Immature natural killer cell (primary cell): ENCODE results near the gene TMC5. TPM values are rescaled to one million over a fixed set of nuclear protein-coding genes. Genes with fewer than 3 reads are reported as not detected.

ENCODE experiments used
- DNase-seq, 3 donors: peaks; one replicate each; pipeline ENCODE4 v3.0.0; 2022; ENCODE audit warnings: mixed read lengths in 1 of 3
- H3K27ac Mint-ChIP-seq, 6 donors: one replicate each; pipeline ENCODE4 v1.8.0; 2020; ENCODE audit warnings: mixed read lengths in 6 of 6, mild to moderate bottlenecking in 5 of 6, inconsistent platforms in 4 of 6, moderate library complexity in 3 of 6
- H3K27me3 Mint-ChIP-seq, 3 donors: one replicate each; pipeline ENCODE4 v1.8.0; 2020 to 2021; ENCODE audit warnings: low read depth in 3 of 3, mild to moderate bottlenecking in 3 of 3, mixed read lengths in 3 of 3, moderate library complexity in 3 of 3, inconsistent platforms in 1 of 3
- H3K36me3 Mint-ChIP-seq, 3 donors: one replicate each; pipeline ENCODE4 v1.8.0; 2020; ENCODE audit warnings: mixed read lengths in 3 of 3, inconsistent platforms in 2 of 3, mild to moderate bottlenecking in 2 of 3
- H3K4me1 Mint-ChIP-seq, 2 donors: one replicate each; pipeline ENCODE4 v1.8.0; 2020; ENCODE audit warnings: inconsistent platforms in 2 of 2, mild to moderate bottlenecking in 2 of 2, mixed read lengths in 2 of 2, moderate library complexity in 1 of 2
- H3K4me3 Mint-ChIP-seq, 5 donors: one replicate each; pipeline ENCODE4 v1.8.0; 2020; ENCODE audit warnings: mild to moderate bottlenecking in 5 of 5, mixed read lengths in 5 of 5, inconsistent platforms in 3 of 5, moderate library complexity in 3 of 5
- H3K9me3 Mint-ChIP-seq, 6 donors: one replicate each; pipeline ENCODE4 v1.8.0; 2020; ENCODE audit warnings: mild to moderate bottlenecking in 6 of 6, mixed read lengths in 6 of 6, inconsistent platforms in 4 of 6, moderate library complexity in 3 of 6
- polyA plus RNA-seq, 3 donors: library from polyadenylated mRNA; unstranded; fragments of 300-500 nt; fragmentation: Illumina TruSeq; gene quantifications; one replicate each; pipeline ENCODE4 v1.2.3, GENCODE V29; 2021

The TMC5 gene
- polyA plus RNA-seq, 3 donors from 2014 or later: not detected

GRCh38 chr16:19418200-19418599, 517 bp downstream of the TMC5 start:
- H3K4me1 Mint-ChIP-seq: no peaks in the 10 kb centered on the region
- H3K27me3 Mint-ChIP-seq: peaks cover 3 to 5% (median 3%) of the 10 kb centered on the region in 3 donors
- H3K27ac Mint-ChIP-seq: no peak overlapping the region
- no peak for DNase-seq
- no peaks in the 10 kb centered on the region for H3K36me3 Mint-ChIP-seq
- H3K9me3 Mint-ChIP-seq: peaks cover 0 to 2% (median 0%) of the 10 kb centered on the region in 6 donors
- H3K4me3 Mint-ChIP-seq: no peak overlapping the region

GRCh38 chr16:19419698-19420075, 2.0 kb downstream of the TMC5 start:
- no peak for DNase-seq
- Mint-ChIP-seq H3K27me3 (peaks cover 0 to 3% (median 2%) of the 10 kb centered on the region in 3 donors), H3K9me3 (peaks cover 0 to 2% (median 0%) of the 10 kb centered on the region in 6 donors), H3K36me3 (no peaks in the 10 kb centered on the region), H3K4me1 (no peaks in the 10 kb centered on the region), H3K4me3 (no peak overlapping the region), H3K27ac (no peak overlapping the region)

GRCh38 chr16:19424478-19424877, 6.8 kb downstream of the TMC5 start:
- Mint-ChIP-seq H3K27me3 (peaks cover 0 to 3% (median 3%) of the 10 kb centered on the region in 3 donors), H3K9me3 (no peaks in the 10 kb centered on the region), H3K4me3 (no peak overlapping the region), H3K27ac (no peak overlapping the region), H3K4me1 (no peaks in the 10 kb centered on the region), H3K36me3 (no peaks in the 10 kb centered on the region)
- DNase-seq: no peak

GRCh38 chr16:19430345-19430744, 12.7 kb downstream of the TMC5 start:
- H3K4me1 Mint-ChIP-seq: no peaks in the 10 kb centered on the region
- H3K4me3 Mint-ChIP-seq: no peak overlapping the region
- H3K36me3 Mint-ChIP-seq: no peaks in the 10 kb centered on the region

DNA sequence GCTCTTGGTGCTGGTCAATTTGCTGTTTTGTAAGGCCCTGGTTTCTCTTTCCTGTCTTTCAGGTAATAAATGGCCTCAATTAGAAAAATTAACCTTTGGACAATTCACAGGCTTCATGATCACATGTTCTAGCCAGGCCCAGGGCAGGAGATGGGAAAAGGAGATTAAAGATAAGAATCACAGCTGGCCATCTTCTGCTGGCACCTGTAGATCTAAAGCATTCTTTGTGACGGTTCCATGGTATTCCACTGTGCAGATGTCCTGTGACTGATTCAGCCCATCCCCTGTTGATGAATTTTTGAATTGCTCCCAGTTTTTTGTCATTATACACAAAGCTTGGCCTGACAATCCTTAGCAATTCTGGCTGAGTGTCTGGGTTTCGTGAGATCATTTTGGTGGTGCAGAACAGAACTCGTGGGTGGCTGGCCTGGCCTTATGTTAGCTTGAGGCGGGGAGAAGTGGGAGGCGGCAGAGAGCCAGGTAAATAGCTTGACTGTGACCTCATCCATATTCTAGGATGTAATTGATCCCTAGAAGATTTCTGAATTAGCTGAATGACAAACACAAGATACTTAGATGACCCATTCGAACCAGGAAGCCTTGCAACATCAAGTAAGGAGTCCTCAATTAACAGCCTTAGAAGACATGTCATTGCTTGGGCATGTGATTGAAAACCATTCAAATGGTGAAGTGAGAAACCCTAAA, 14.1 kb downstream of the TMC5 start:
- no peak for DNase-seq
- Mint-ChIP-seq H3K9me3 (no peaks in the 10 kb centered on the region), H3K27ac (no peak overlapping the region), H3K27me3 (peaks cover 0 to 4% (median 3%) of the 10 kb centered on the region in 3 donors), H3K4me3 (no peak overlapping the region), H3K36me3 (no peaks in the 10 kb centered on the region), H3K4me1 (no peaks in the 10 kb centered on the region)

More at GRCh38 chr16:19430345-19430744, 12.7 kb downstream of the TMC5 start:
- Mint-ChIP-seq H3K9me3 (no peaks in the 10 kb centered on the region), H3K27ac (no peak overlapping the region), H3K27me3 (peaks cover 0 to 4% (median 3%) of the 10 kb centered on the region in 3 donors)
- DNase-seq: no peak

GRCh38 chr16:19432429-19432828, 14.7 kb downstream of the TMC5 start:
- no peak for DNase-seq

DNA sequence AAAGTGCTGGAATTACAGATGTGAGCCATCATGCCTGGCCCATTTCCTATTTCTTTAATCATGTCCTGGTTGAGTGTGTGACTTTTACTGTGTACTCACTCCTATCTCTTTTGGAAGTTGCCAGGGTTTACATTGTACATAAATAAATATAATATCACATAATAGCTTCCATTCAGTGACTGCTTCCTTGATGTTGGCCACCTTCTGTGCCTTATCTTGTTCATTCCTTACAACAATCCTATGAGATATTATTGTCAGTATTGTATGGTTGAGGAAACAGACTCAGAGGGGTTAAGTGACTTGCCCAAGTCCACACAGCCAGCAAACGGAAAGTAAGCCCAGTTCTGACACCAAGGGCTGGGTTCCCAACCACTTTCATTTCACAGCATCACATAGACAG, 16.9 kb downstream of the TMC5 start:
- H3K9me3 Mint-ChIP-seq: no peaks in the 10 kb centered on the region
- peaks cover 0 to 9% (median 0%) of the 10 kb centered on the region in 3 donors for H3K27me3 Mint-ChIP-seq
- H3K27ac Mint-ChIP-seq: no peak overlapping the region
- H3K36me3 Mint-ChIP-seq: no peaks in the 10 kb centered on the region
- DNase-seq: no peak
- no peak overlapping the region for H3K4me3 Mint-ChIP-seq
- H3K4me1 Mint-ChIP-seq: no peaks in the 10 kb centered on the region

More at GRCh38 chr16:19432429-19432828, 14.7 kb downstream of the TMC5 start:
- H3K9me3 Mint-ChIP-seq: no peaks in the 10 kb centered on the region
- H3K4me1 Mint-ChIP-seq: no peaks in the 10 kb centered on the region
- peaks cover 0 to 7% (median 3%) of the 10 kb centered on the region in 3 donors for H3K27me3 Mint-ChIP-seq
- H3K4me3 Mint-ChIP-seq: no peak overlapping the region
- no peak overlapping the region for H3K27ac Mint-ChIP-seq
- H3K36me3 Mint-ChIP-seq: no peaks in the 10 kb centered on the region

GRCh38 chr16:19436540-19436939, 18.9 kb downstream of the TMC5 start:
- H3K27me3 Mint-ChIP-seq: peaks cover 0 to 7% (median 0%) of the 10 kb centered on the region in 3 donors
- H3K4me3 Mint-ChIP-seq: no peak overlapping the region
- no peak overlapping the region for H3K27ac Mint-ChIP-seq
- no peaks in the 10 kb centered on the region for H3K4me1 Mint-ChIP-seq
- DNase-seq: no peak
- H3K9me3 Mint-ChIP-seq: peaks cover 0 to 2% (median 0%) of the 10 kb centered on the region in 6 donors
- no peaks in the 10 kb centered on the region for H3K36me3 Mint-ChIP-seq

DNA sequence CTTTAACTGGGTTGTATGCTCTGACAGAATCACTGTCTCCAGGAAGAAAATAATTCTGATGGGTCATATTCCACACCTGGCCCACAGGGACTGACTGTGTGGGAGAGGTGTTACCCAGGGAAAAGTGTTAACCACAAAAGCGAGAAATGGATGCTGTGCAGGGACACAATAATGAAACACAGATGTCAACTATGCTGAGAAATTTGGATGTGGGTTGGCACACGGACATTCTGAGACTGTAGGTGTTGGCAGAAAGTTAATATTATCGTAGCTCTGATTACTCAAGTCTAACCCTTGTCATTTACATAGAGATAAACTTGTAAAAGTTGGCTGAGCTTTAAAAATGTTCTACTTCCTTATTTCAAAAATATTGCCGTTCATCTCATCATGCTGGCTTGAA, 19.6 kb downstream of the TMC5 start:
- Mint-ChIP-seq H3K4me1 (no peaks in the 10 kb centered on the region), H3K27me3 (peaks cover 0 to 7% (median 0%) of the 10 kb centered on the region in 3 donors), H3K36me3 (no peaks in the 10 kb centered on the region), H3K4me3 (no peak overlapping the region), H3K27ac (no peak overlapping the region), H3K9me3 (peaks cover 0 to 2% (median 0%) of the 10 kb centered on the region in 6 donors)
- no peak for DNase-seq

DNA sequence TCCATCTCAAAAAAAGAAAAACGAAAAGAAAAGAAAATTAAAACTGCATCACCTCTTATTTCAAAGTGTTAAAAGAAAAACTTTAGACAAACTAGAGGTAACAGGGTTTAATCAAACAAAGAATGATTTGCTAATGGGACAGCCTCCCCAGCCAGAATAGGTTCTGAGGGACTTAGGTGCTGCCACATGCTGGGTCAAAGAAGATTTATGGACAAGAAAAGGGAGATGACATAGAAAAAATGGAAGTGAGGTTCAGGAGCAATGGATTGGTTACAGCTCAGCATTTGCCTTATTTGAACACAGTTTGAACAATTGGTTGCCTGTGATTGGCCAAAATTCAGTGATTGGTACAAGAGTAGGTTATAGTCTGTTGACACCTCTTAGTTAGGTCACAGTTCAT, 21.1 kb downstream of the TMC5 start:
- peaks cover 0 to 7% (median 2%) of the 10 kb centered on the region in 3 donors for H3K27me3 Mint-ChIP-seq
- H3K36me3 Mint-ChIP-seq: no peaks in the 10 kb centered on the region
- no peaks in the 10 kb centered on the region for H3K4me1 Mint-ChIP-seq
- no peak overlapping the region for H3K4me3 Mint-ChIP-seq
- peaks cover 0 to 2% (median 0%) of the 10 kb centered on the region in 6 donors for H3K9me3 Mint-ChIP-seq
- H3K27ac Mint-ChIP-seq: no peak overlapping the region
- no peak for DNase-seq

DNA sequence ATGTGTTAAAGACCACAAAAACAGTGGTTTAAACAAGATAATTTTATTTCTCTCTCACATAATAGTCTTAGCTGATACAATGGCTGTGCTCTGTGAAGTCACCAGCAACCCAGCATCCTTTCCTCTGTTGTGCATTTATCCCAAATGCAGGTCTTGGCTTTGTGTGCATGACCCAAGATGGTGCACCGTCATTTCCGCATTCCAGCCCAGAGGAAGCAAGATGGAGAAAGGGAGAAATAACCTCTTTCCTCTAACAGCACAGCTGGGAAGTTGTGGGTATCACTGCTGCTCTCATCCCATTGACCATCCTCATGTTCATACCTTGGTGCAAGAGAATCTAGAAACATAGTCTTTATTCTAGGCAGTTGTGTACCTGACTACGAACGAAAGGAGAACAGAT, 21.8 kb downstream of the TMC5 start:
- Mint-ChIP-seq H3K27me3 (peaks cover 2 to 7% (median 2%) of the 10 kb centered on the region in 3 donors), H3K36me3 (no peaks in the 10 kb centered on the region), H3K4me1 (no peaks in the 10 kb centered on the region), H3K9me3 (peaks cover 0 to 2% (median 0%) of the 10 kb centered on the region in 6 donors), H3K27ac (no peak overlapping the region), H3K4me3 (no peak overlapping the region)
- no peak for DNase-seq

- no peaks in the 10 kb centered on the region for H3K4me1 Mint-ChIP-seq
- H3K9me3 Mint-ChIP-seq: peaks cover 0 to 2% (median 0%) of the 10 kb centered on the region in 6 donors
- DNase-seq: no peak
- no peak overlapping the region for H3K27ac Mint-ChIP-seq
- no peaks in the 10 kb centered on the region for H3K36me3 Mint-ChIP-seq
- H3K27me3 Mint-ChIP-seq: peaks cover 2 to 10% (median 9%) of the 10 kb centered on the region in 3 donors
- no peak overlapping the region for H3K4me3 Mint-ChIP-seq
These were observed 26.0 kb downstream of the TMC5 start for GRCh38 chr16:19443659-19444058.

GRCh38 chr16:19446300-19446846, 28.7 kb downstream of the TMC5 start:
- Mint-ChIP-seq H3K27me3 (peaks cover 7 to 9% (median 8%) of the 10 kb centered on the region in 3 donors), H3K4me1 (no peaks in the 10 kb centered on the region), H3K9me3 (no peaks in the 10 kb centered on the region), H3K27ac (no peak overlapping the region), H3K4me3 (no peak overlapping the region), H3K36me3 (no peaks in the 10 kb centered on the region)
- no peak for DNase-seq

- Mint-ChIP-seq H3K27me3 (peaks cover 7 to 9% (median 8%) of the 10 kb centered on the region in 3 donors), H3K27ac (no peak overlapping the region), H3K4me1 (no peaks in the 10 kb centered on the region), H3K9me3 (no peaks in the 10 kb centered on the region), H3K4me3 (no peak overlapping the region), H3K36me3 (no peaks in the 10 kb centered on the region)
- DNase-seq: no peak
These were observed 29.2 kb downstream of the TMC5 start for GRCh38 chr16:19446886-19447285.
